Thoracic aorta (tissue), 2 donors: ENCODE measurements around the gene NPEPL1. TPM values are rescaled to one million over a fixed set of nuclear protein-coding genes. Genes with fewer than 3 reads are reported as not detected.
"Not testable (repeated sequence)": the region's sequence is repeated elsewhere in the genome, so short reads cannot be mapped to it uniquely, and the experiment has no call there.

Experiments used
- ATAC-seq: fragments of 150-250 bp; one replicate; pipeline ENCODE4 v1.8.0; 2017; ENCODE audit warnings: low read depth; ENCODE audit not compliant: insufficient number of reproducible peaks, low FRiP score
- DNase-seq: peaks from one replicate; pipeline ENCODE4 v3.0.0-alpha.2; 2020; ENCODE audit warnings: low spot score
- H3K27ac ChIP-seq, 2 donors: fragments of 200-600 bp; sonication (generic); 1 replicate in 1 of 2; 2 replicates in 1 of 2; pipeline ENCODE4 v1.5.1; 2016; ENCODE audit warnings: mild to moderate bottlenecking in 2 of 2, moderate library complexity in 2 of 2
- H3K27me3 ChIP-seq: fragments of 200-600 bp; sonication (generic); replicated peaks from 2 replicates; pipeline ENCODE4 v1.6.0; 2016; ENCODE audit warnings: mild to moderate bottlenecking; ENCODE audit not compliant: insufficient read depth
- H3K36me3 ChIP-seq: fragments of 200-600 bp; sonication (generic); one replicate; pipeline ENCODE4 v1.5.1; 2016
- H3K4me1 ChIP-seq, 2 donors: fragments of 200-600 bp; sonication (generic); 1 replicate in 1 of 2; 2 replicates in 1 of 2; pipeline versions ENCODE4 v1.5.1 to v1.6.0; 2016; ENCODE audit warnings: low read depth in 2 of 2, mild to moderate bottlenecking in 1 of 2; ENCODE audit not compliant: control insufficient read depth in 1 of 2
- H3K4me3 ChIP-seq: fragments of 200-600 bp; sonication (generic); 2 replicates; pipeline ENCODE4 v1.5.1; 2016; ENCODE audit warnings: mild to moderate bottlenecking
- H3K9me3 ChIP-seq: fragments of 200-600 bp; sonication (generic); 2 replicates; pipeline ENCODE4 v1.5.1; 2016
- CTCF ChIP-seq: fragments of 200-600 bp; sonication (generic); IDR thresholded peaks from one replicate; pipeline ENCODE4 v1.5.1; 2019; ENCODE audit warnings: antibody characterized with exemption
- total RNA-seq, 2 donors: library from RNA; depleted of rRNA; stranded (reverse); fragments of >200 nt; gene quantifications; one replicate each; pipeline versions ENCODE4 v1.1.0 to v1.2.3, GENCODE V29; 2016

Gene NPEPL1
- total RNA-seq, 2 donors from 2014 or later, result 47.1 to 59.4 TPM

- H3K4me1 ChIP-seq, result no peaks in the 10 kb centered on the region
- ATAC-seq (no peak), DNase-seq (no peak)
- no peak overlapping the region for H3K27ac ChIP-seq
- no peaks in the 10 kb centered on the region for H3K27me3 ChIP-seq
- H3K9me3 ChIP-seq, result no peaks in the 10 kb centered on the region
- TF ChIP-seq CTCF, result no peak
- no peaks in the 10 kb centered on the region for H3K36me3 ChIP-seq
- no peak overlapping the region for H3K4me3 ChIP-seq
Observed at GRCh38 chr20:58749098-58749769, 56.6 kb downstream of the NPEPL1 start.

GRCh38 chr20:58749979-58750378, 57.4 kb downstream of the NPEPL1 start:
- no peaks in the 10 kb centered on the region for H3K36me3 ChIP-seq
- H3K4me3 ChIP-seq, result no peak overlapping the region
- H3K27ac ChIP-seq, result no peak overlapping the region
- no peaks in the 10 kb centered on the region for H3K4me1 ChIP-seq
- no peaks in the 10 kb centered on the region for H3K9me3 ChIP-seq
- no peak for ATAC-seq
- TF ChIP-seq CTCF, result no peak
- no peak for DNase-seq
- H3K27me3 ChIP-seq, result no peaks in the 10 kb centered on the region

DNA sequence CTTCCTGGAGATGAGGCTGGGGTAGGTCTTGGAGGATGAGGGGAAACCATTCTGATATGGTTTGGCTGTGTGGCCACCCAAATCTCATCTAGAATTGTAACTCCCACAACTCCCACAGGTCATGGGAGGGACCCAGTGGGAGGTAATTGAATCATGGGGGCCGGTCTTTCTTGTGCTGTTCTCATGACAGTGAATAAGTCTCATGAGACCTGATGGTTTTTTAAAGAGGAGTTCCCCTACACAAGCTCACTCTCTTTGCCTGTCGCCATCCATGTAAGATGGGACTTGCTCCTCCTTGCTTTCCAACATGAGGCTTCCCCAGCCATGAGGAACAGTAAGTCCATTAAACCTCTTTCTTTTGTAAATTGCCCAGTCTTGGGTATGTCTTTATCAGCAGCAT, 58.1 kb downstream of the NPEPL1 start:
- DNase-seq, H3K27me3 ChIP-seq, H3K4me3 ChIP-seq, ATAC-seq, H3K4me1 ChIP-seq, H3K9me3 ChIP-seq, H3K27ac ChIP-seq, H3K36me3 ChIP-seq: not testable (repeated sequence)

DNA sequence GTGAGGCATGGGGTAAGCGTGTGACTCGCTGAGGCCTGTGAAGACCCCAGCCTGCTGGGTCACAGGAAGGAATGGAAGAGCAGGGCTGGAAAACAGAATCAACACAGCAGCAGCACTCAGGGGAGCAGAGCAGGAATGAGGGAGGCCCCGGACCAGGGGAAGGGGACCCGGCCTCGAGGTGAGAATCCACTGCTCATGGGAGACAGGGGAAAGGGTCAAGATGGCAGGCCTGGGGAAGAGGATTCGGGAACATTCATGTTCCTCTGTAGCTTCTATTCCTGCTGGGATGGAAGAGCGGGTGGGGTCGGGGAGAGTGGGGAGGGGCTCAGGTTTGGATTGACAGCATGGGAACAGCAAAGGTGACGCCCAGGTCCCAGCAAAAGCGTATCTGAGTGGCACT, 59.4 kb downstream of the NPEPL1 start:
- Histone ChIP-seq H3K27me3 (no peaks in the 10 kb centered on the region), H3K36me3 (no peaks in the 10 kb centered on the region), H3K9me3 (no peaks in the 10 kb centered on the region), H3K4me1 (no peaks in the 10 kb centered on the region), H3K4me3 (no peak overlapping the region), H3K27ac (no peak overlapping the region)
- no peak for ATAC-seq
- no peak for DNase-seq
- no peak for TF ChIP-seq CTCF

- no peak overlapping the region for H3K27ac ChIP-seq
- H3K36me3 ChIP-seq, result no peaks in the 10 kb centered on the region
- H3K27me3 ChIP-seq, result no peaks in the 10 kb centered on the region
- no peaks in the 10 kb centered on the region for H3K4me1 ChIP-seq
- DNase-seq (no peak), ATAC-seq (no peak)
- H3K4me3 ChIP-seq, result no peak overlapping the region
- no peak for TF ChIP-seq CTCF
- H3K9me3 ChIP-seq, result no peaks in the 10 kb centered on the region
Observed at GRCh38 chr20:58752565-58752964, 60.0 kb downstream of the NPEPL1 start.
